ACC112 (cell line): ENCODE data around the gene C17orf78.
"Not testable (repeated sequence)": the region's sequence is repeated elsewhere in the genome, so short reads cannot be mapped to it uniquely, and the experiment has no call there.

ENCODE experiments used
- H2AFZ ChIP-seq: fragments of 200-600 bp; sonication (generic); one replicate; pipeline ENCODE4 v1.6.0; 2017; ENCODE audit warnings: antibody characterized with exemption, low read length; ENCODE audit not compliant: unreplicated experiment
- H3K27ac ChIP-seq: fragments of 200-600 bp; sonication (generic); 2 replicates; pipeline ENCODE4 v1.5.1; 2014; ENCODE audit warnings: low read depth, mild to moderate bottlenecking, antibody characterized with exemption, low read length, moderate library complexity
- H3K27me3 ChIP-seq: fragments of 200-600 bp; sonication (generic); 2 replicates; pipeline ENCODE4 v1.6.1; 2014; ENCODE audit warnings: mild to moderate bottlenecking, antibody characterized with exemption, low read length, moderate library complexity, mixed read lengths; ENCODE audit not compliant: insufficient read depth
- H3K36me3 ChIP-seq: fragments of 200-600 bp; sonication (generic); 2 replicates; pipeline ENCODE4 v1.6.1; 2016; ENCODE audit warnings: mild to moderate bottlenecking, antibody characterized with exemption, low read length, moderate library complexity, mixed read lengths; ENCODE audit not compliant: insufficient read depth
- H3K4me1 ChIP-seq: fragments of 200-600 bp; sonication (generic); one replicate; pipeline ENCODE4 v1.6.1; 2016; ENCODE audit warnings: low read length, mixed read lengths; ENCODE audit not compliant: insufficient read depth, unreplicated experiment, control insufficient read depth
- H3K4me3 ChIP-seq: fragments of 200-600 bp; sonication (generic); 2 replicates; pipeline ENCODE4 v1.5.1; 2014; ENCODE audit warnings: mild to moderate bottlenecking, low read depth, low read length
- H3K79me2 ChIP-seq: fragments of 200-600 bp; sonication (generic); one replicate; pipeline ENCODE4 v1.6.0; 2016; ENCODE audit warnings: low read length; ENCODE audit not compliant: control insufficient read depth, unreplicated experiment, insufficient read depth

The C17orf78 gene

GRCh38 chr17:37375706-37376105 lies at the start of gene C17orf78:
Gene C17orf78 (plus strand): TSS chr17:37375985. CDS start chr17:37376093, 108 bp downstream.
- Histone ChIP-seq H3K27me3 (no peaks in the 10 kb centered on the region), H3K4me3 (no peak within 1 kb of the TSS), H3K36me3 (no peaks in the 10 kb centered on the region), H2AFZ (no peak within 1 kb of the TSS), H3K27ac (no peak within 1 kb of the TSS), H3K79me2 (no peaks in the 10 kb centered on the region), H3K4me1 (no peaks in the 10 kb centered on the region)

- Histone ChIP-seq H3K4me3 (no peak overlapping the region), H3K4me1 (no peaks in the 10 kb centered on the region), H3K27me3 (no peaks in the 10 kb centered on the region), H3K36me3 (peaks cover 13% of the 10 kb centered on the region), H2AFZ (no peak overlapping the region), H3K27ac (no peak overlapping the region), H3K79me2 (peaks cover 3% of the 10 kb centered on the region)
Measured at GRCh38 chr17:37327341-37328090, 48.3 kb upstream of the C17orf78 start.

GRCh38 chr17:37338847-37339246 lies 36.9 kb upstream of the C17orf78 start:
- no peak overlapping the region for H3K4me3 ChIP-seq
- peaks cover 8% of the 10 kb centered on the region for H3K79me2 ChIP-seq
- no peaks in the 10 kb centered on the region for H3K4me1 ChIP-seq
- H3K27me3 ChIP-seq, result no peaks in the 10 kb centered on the region
- no peak overlapping the region for H3K27ac ChIP-seq
- H3K36me3 ChIP-seq, result peaks cover 4% of the 10 kb centered on the region; the same call in 1 of the 2 replicates
- H2AFZ ChIP-seq, result no peak overlapping the region

GRCh38 chr17:37339321-37339720 lies 36.5 kb upstream of the C17orf78 start:
- Histone ChIP-seq H3K27me3 (no peaks in the 10 kb centered on the region), H3K36me3 (peaks cover 4% of the 10 kb centered on the region; the same call in 1 of the 2 replicates), H3K4me3 (no peak overlapping the region), H3K27ac (no peak overlapping the region), H3K79me2 (peaks cover 6% of the 10 kb centered on the region), H2AFZ (no peak overlapping the region), H3K4me1 (no peaks in the 10 kb centered on the region)

DNA sequence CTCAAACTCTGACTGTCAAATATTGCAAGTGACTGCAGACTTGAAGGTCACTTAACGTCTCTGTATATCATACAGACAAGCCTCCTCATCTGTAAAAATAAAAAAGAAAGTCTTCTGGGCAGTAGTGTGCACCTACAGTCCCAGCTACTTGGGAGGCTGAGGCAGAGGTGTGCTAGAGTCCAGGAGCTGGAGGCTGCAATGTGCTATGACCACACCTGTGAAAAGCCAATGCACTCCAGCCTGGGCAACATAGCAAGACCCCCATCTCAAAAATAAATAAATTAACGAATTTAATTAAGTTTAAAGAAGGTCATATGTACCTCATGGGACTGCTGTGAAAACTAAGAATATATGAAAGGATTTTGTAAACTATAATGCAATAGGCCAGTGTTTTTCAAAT lies 35.0 kb upstream of the C17orf78 start:
- H2AFZ ChIP-seq, result no peak overlapping the region
- H3K36me3 ChIP-seq, result peaks cover 4% of the 10 kb centered on the region; the same call in 1 of the 2 replicates
- no peak overlapping the region for H3K27ac ChIP-seq
- H3K4me3 ChIP-seq, result no peak overlapping the region
- H3K79me2 ChIP-seq, result peaks cover 10% of the 10 kb centered on the region
- no peaks in the 10 kb centered on the region for H3K27me3 ChIP-seq
- no peaks in the 10 kb centered on the region for H3K4me1 ChIP-seq

GRCh38 chr17:37342589-37342988 lies 33.2 kb upstream of the C17orf78 start:
- peaks cover 10% of the 10 kb centered on the region for H3K79me2 ChIP-seq
- H3K27me3 ChIP-seq, result no peaks in the 10 kb centered on the region
- H3K36me3 ChIP-seq, result no peaks in the 10 kb centered on the region

GRCh38 chr17:37344519-37344918 lies 31.3 kb upstream of the C17orf78 start:
- Histone ChIP-seq H3K79me2 (peaks cover 14% of the 10 kb centered on the region), H2AFZ (no peak overlapping the region), H3K4me3 (no peak overlapping the region), H3K36me3 (no peaks in the 10 kb centered on the region), H3K27ac (no peak overlapping the region), H3K4me1 (no peaks in the 10 kb centered on the region), H3K27me3 (no peaks in the 10 kb centered on the region)

More at GRCh38 chr17:37342589-37342988, 33.2 kb upstream of the C17orf78 start:
- Histone ChIP-seq H3K4me3 (no peak overlapping the region), H3K4me1 (no peaks in the 10 kb centered on the region), H3K27ac (no peak overlapping the region), H2AFZ (no peak overlapping the region)

DNA sequence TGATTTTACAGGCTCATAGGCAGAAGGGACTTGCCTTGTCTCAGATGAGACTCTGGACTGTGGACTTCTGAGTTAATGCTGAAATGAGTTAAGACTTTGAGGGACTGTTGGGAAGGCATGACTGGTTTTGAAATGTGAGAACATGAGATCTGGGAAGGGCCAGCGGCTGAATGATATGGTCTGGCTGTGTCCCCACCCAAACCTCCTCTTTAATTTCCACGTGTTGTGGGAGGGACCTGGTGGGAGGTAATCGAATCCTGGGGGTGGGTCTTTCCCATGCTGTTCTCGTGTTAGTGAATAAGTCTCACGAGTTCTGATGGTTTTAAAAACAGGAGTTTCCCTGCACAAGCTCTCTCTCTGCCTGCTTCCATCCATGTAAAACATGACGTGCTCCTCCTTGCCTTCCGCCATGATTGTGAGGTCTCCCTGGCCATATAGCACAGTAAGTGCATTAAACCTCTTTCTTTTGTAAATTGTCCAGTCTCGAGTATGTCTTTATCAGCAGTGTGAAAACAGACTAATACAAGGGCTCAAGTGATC lies 28.9 kb upstream of the C17orf78 start:
- not testable (repeated sequence) for H3K4me3 ChIP-seq, H3K36me3 ChIP-seq, H3K4me1 ChIP-seq, H3K27me3 ChIP-seq, H2AFZ ChIP-seq, H3K27ac ChIP-seq
- H3K79me2 ChIP-seq, result peaks cover 23% of the 10 kb centered on the region

DNA sequence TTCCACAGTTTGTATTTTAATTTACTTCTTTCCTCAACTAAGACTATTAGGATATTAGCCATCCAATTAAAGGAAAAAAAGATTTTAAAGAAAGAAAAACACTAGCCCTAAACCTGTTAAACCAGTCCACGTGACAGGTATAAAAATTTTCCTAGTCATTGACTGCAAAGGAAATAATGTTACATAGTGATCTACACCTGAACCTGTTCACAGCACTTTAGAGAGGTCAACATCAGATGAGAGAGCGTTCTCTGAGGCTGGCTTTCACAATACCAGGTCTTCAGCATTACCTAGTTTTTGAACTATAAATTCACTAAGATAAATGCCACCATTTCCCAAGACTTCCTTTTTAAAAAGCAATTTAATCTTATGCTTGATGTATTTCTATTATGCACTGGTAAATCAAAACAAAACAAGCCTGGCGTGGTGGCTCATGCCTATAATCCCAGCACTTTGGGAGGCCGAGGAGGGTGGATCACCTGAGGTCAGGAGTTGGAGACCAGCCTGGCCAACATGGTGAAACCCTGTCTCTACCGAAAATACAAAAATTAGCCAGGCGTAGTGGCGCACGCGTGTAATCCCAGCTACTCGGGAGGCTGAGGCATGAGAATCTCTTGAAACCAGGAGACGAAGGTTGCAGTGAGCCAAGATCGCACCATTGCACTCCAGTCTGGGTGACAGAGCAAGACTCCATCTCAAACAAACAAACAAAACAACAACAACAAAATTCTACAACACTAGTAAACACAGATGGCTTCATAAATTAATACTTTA lies 18.8 kb upstream of the C17orf78 start:
- H2AFZ ChIP-seq, H3K27ac ChIP-seq, H3K36me3 ChIP-seq, H3K27me3 ChIP-seq: not testable (repeated sequence)
- peaks cover 26% of the 10 kb centered on the region for H3K4me1 ChIP-seq
- peak overlapping the region; percentile 87 for H3K4me3 ChIP-seq
- H3K79me2 ChIP-seq, result peaks cover 35% of the 10 kb centered on the region

GRCh38 chr17:37358098-37358829 lies 17.5 kb upstream of the C17orf78 start:
- peaks cover 31% of the 10 kb centered on the region for H3K79me2 ChIP-seq
- H2AFZ ChIP-seq, result peak overlapping the region; percentile 45
- H3K27me3 ChIP-seq, result no peaks in the 10 kb centered on the region

More at GRCh38 chr17:37358098-37358829, 17.5 kb upstream of the C17orf78 start:
- Histone ChIP-seq H3K4me3 (peak overlapping the region; percentile 87), H3K27ac (peak overlapping the region; percentile 35; the same call in 1 of the 2 replicates), H3K4me1 (peaks cover 26% of the 10 kb centered on the region), H3K36me3 (no peaks in the 10 kb centered on the region)
